Measurements from ENCODE around the gene F2RL1.
A peak's percentile ranks its signal among the peaks of the same experiment; 100 is the strongest.
"Not testable (repeated sequence)": the region's sequence is repeated elsewhere in the genome, so short reads cannot be mapped to it uniquely, and the experiment has no call there.

The F2RL1 gene

GRCh38 chr5:76851728-76852369 lies 33.0 kb downstream of the F2RL1 start:
- no peak for DNase-seq

- no peak for DNase-seq
Observed at GRCh38 chr5:76852772-76853171, 33.9 kb downstream of the F2RL1 start.

DNA sequence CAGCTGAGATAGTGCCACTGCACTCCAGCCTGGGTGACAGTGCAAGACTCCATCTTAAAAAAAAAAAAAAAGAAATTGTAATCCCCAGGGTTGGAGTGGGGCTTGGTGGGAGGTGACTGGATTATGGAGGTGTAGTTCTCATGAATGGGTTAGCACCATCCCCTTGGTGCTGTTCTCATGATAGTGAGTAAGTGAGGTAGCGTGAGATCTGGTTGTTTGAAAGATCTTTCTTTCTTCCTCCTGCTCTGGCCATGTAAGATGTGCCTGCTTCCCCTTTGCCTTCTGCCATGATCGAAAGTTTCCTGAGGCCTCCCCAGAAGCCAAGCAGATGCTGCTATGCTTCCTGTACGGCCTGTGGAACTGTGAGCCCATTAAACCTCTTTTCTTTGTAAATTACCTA lies 34.9 kb downstream of the F2RL1 start:
- DNase-seq, result not testable (repeated sequence)

- DNase-seq, result no peak
Observed at GRCh38 chr5:76854644-76855043, 35.8 kb downstream of the F2RL1 start.

DNA sequence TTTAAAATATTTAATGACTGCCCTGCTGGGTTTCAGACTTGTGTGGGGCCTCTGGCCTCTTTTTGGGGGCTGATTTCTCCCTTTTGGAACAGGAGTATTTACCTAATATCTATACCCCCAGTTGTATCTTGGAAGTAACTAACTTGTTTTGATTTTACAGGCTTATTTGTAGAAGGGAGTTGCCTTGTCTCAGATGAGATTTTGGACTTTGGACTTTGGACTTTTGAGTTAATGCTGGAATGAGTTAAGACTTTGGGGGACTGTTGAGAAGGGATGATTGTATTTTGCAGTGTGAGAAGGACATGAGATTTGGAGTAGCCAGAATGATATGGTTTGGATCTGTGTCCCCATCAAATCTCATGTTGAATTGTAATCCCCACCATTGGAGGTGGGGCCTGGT lies 36.7 kb downstream of the F2RL1 start:
- not testable (repeated sequence) for DNase-seq

DNA sequence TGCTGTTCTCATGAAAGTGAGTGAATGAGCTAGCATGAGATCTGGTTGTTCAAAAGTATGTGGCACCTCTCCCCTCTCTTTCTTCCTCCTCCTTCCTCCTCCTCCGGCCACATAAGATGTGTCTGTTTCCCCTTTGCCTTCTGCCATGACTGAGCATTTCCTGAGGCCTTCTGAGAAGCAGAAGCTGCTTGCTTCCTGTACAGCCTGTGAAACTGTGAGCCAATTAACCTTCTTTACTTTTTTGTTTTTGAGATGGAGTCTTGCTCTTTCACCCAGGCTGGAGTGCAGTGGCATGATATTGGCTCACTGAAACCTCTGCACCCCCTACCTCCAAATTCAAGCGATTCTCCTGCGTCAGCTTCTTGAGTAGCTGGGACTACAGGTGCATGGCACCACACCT lies 37.1 kb downstream of the F2RL1 start:
- DNase-seq, result no peak

- not testable (repeated sequence) for DNase-seq
Observed at GRCh38 chr5:76856800-76857199, 38.0 kb downstream of the F2RL1 start.

DNA sequence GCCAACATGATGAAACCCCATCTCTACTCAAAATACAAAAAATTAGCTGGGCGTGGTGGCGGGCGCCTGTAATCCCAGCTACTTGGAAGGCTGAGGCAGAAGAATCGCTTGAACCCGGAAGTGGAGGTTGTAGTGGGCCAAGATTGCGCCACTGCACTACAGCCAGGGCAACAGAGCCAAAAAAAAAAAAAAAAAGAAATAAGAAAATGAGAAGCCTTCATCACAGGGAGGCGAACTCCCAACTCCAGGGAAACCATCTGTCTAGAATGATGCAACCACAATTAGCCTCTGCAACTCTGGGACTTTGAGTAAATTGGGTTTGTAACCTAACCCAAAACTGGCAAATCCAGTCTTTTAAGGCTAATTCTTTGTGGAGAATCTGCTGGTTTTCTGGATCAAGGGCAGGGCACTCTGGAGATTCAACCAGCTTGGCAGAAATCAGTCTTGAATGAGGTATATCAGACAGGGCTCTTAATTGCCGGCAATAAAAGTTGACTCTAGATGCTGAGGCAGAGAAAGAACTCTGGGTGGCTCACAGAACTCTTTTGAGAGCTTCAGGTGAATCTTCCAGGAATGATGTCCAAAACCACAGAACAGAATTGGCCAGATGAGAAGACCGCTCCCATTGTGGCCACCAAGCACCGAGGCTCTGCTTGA lies 40.9 kb downstream of the F2RL1 start:
- no peak for DNase-seq

- no peak for DNase-seq
Observed at GRCh38 chr5:76861612-76862011, 42.8 kb downstream of the F2RL1 start.

GRCh38 chr5:76863001-76863400 lies 44.2 kb downstream of the F2RL1 start:
- DNase-seq, result no peak

GRCh38 chr5:76866503-76866902 lies 47.7 kb downstream of the F2RL1 start:
- DNase-seq, result no peak

GRCh38 chr5:76867038-76867437 lies 48.2 kb downstream of the F2RL1 start:
- no peak for DNase-seq

GRCh38 chr5:76867827-76868693 lies 49.2 kb downstream of the F2RL1 start:
- DNase-seq, result peak; percentile 54

DNA sequence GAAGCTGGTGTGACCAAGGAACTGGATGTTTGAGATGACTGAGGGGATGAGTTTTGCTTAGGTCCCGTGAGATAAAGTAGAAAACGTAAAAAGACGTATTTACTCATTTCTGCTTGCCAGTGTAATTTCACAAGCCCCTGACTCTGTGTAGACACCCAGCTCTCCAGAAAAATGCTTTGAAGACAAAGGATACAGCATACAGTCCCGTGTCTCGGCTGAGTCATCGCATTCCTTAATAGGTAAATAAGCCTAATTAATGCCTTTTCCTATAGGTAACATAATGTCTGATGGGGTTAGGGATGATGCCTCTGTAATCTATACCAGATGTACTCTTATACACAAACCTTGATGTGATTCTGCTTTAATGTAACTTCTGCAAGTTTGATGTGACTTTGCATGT lies 51.2 kb downstream of the F2RL1 start:
- DNase-seq, result no peak

- no peak for DNase-seq
Observed at GRCh38 chr5:76874088-76874581, 55.3 kb downstream of the F2RL1 start.

Data from activated CD8-positive, alpha-beta memory T cell treated with anti-CD3 and anti-CD28 coated beads, Interleukin-2, amount 50 U/mL, for 4 hours (primary cell).